ENCODE data around the gene OR10A4. TPM values are rescaled to one million over a fixed set of nuclear protein-coding genes. Genes with fewer than 3 reads are reported as not detected.

OR10A4 gene
- total and polyA plus RNA-seq, 9 of the 15 experiments (the other 6 are each of a cell fraction or from before 2014, with no cell fraction given): not detected

DNA sequence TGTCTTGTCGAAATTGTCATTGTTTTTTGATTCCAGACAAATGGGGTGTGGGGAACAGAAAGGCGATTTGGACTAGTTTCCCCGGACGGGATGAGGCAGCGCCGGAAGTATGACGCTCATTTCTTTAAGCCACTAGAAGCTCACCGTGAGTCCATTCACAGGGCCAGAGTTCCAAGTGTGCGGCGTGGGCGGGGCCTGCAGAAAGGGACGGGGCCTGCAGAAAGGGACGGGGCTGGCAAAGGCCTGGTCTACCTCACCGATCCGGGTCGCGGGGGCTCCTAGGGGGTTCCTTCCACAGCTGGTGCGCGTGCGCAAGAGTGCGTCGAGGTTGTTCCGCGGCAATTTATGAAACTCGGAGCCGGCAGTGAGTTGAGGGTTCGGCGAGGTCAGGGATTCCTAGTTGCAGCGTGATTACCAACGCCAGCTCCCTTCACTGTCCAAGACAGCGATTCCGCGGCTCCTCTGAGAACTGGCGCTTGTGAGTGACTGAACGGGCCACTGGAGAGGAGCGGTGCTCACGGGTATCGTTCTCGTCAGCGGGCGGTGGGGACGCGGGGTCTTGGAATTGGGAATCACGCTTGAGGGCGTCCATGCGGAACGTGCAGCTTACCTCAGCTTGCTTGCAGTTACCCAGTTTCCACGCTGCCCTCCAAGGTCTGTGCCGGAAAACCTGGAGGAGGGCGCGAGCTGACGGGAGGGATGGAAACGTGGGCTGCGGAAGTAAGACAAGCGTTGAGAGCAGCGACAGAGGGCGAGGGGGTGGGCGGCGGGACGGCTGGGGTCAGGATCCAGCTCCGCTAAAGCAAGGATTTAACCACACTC, 50.0 kb downstream of the OR10A4 start, which contains the start of gene ZNF215 (continued):
- TF ChIP-seq RREB1 (CRISPR knock-in tag; IDR thresholded peaks at IDR 0.05) (no peak), FOXM1 (IDR thresholded peaks at IDR 0.05; ENCODE audit: low read depth) (0 out of 2 replicates have a peak, but pooled peaks have one; percentile 15), FOXM1 (CRISPR knock-in tag; IDR thresholded peaks at IDR 0.05; ENCODE audit: low read depth) (no peak), HMBOX1 (IDR thresholded peaks at IDR 0.05) (peak; percentile 5; the same call in 1 of the 2 replicates), SMARCA5 (IDR thresholded peaks at IDR 0.05) (no peak), HSF4 (CRISPR knock-in tag; IDR thresholded peaks at IDR 0.05; ENCODE audit: borderline replicate concordance) (no peak), CHD1 (IDR thresholded peaks at IDR 0.05; ENCODE audit: low read length) (no peak), SAFB2 (IDR thresholded peaks at IDR 0.05; ENCODE audit: borderline replicate concordance, low read depth, low read length, severe bottlenecking) (no peak), ZNF75A (CRISPR knock-in tag; IDR thresholded peaks at IDR 0.05) (no peak), YY1 (IDR thresholded peaks at IDR 0.05; ENCODE audit: borderline replicate concordance in 1 of 3, control insufficient read depth in 1 of 3, extremely low read depth in 1 of 3, insufficient read depth in 3 of 3, insufficient read length in 1 of 3, insufficient replicate concordance in 2 of 3, low read depth in 1 of 3, low read length in 2 of 3) (peak in 2 of 3 experiments; percentile 23 to 66), RNF2 (IDR thresholded peaks at IDR 0.05) (peak; percentile 23), ELF1 (tag; IDR thresholded peaks at IDR 0.05) (peak; percentile 63), ZNF785 (CRISPR knock-in tag; IDR thresholded peaks at IDR 0.05) (no peak), DEAF1 (CRISPR knock-in tag; IDR thresholded peaks at IDR 0.05) (no peak), NR2C1 (IDR thresholded peaks at IDR 0.05) (no peak), NR2C1 (tag; IDR thresholded peaks at IDR 0.05) (no peak), GTF2B (IDR thresholded peaks at IDR 0.05; ENCODE audit: extremely low read depth, insufficient read length) (no peak), RFX1 (IDR thresholded peaks at IDR 0.05) (no peak), SMAD2 (IDR thresholded peaks at IDR 0.05; ENCODE audit: low read depth, low read length) (no peak)
